Globus pallidus (tissue), 1 donor: ENCODE results near the gene CFL2.
"Not testable (repeated sequence)": the region's sequence is repeated elsewhere in the genome, so short reads cannot be mapped to it uniquely, and the experiment has no call there.

Source experiments
- DNase-seq: peaks from one replicate; pipeline ENCODE4 v3.0.0-alpha.2; 2015; ENCODE audit warnings: low spot score

The CFL2 gene

GRCh38 chr14:34714320-34715126 lies at the start of gene CFL2:
Gene CFL2, minus strand, starts transcription at chr14:34714593. Its CDS starts 53 bp downstream, at chr14:34714540.
- peak; percentile 95 for DNase-seq

GRCh38 chr14:34755215-34755614 lies 40.8 kb upstream of the CFL2 start:
- DNase-seq: no peak

GRCh38 chr14:34754687-34755086 lies 40.3 kb upstream of the CFL2 start:
- DNase-seq: no peak

GRCh38 chr14:34750670-34751069 lies 36.3 kb upstream of the CFL2 start:
- DNase-seq: no peak

- DNase-seq: no peak
Observed at GRCh38 chr14:34750233-34750632, 35.8 kb upstream of the CFL2 start.

GRCh38 chr14:34749408-34749807 lies 35.0 kb upstream of the CFL2 start:
- DNase-seq: no peak

GRCh38 chr14:34742270-34743115 lies 28.1 kb upstream of the CFL2 start:
- no peak for DNase-seq

GRCh38 chr14:34741840-34742239 lies 27.4 kb upstream of the CFL2 start:
- no peak for DNase-seq

GRCh38 chr14:34740139-34740538 lies 25.7 kb upstream of the CFL2 start:
- DNase-seq: not testable (repeated sequence)

GRCh38 chr14:34737079-34737478 lies 22.7 kb upstream of the CFL2 start:
- DNase-seq: not testable (repeated sequence)

- no peak for DNase-seq
Observed at GRCh38 chr14:34733245-34733644, 18.9 kb upstream of the CFL2 start.

- DNase-seq: no peak
Observed at GRCh38 chr14:34732802-34733201, 18.4 kb upstream of the CFL2 start.

GRCh38 chr14:34723867-34724266 lies 9.5 kb upstream of the CFL2 start:
- DNase-seq: no peak

- peak; percentile 82 for DNase-seq
Observed at GRCh38 chr14:34722723-34723545, 8.5 kb upstream of the CFL2 start.

GRCh38 chr14:34721129-34721528 lies 6.7 kb upstream of the CFL2 start:
- DNase-seq: no peak

- DNase-seq: no peak
Observed at GRCh38 chr14:34718750-34719304, 4.4 kb upstream of the CFL2 start.

- DNase-seq: peak; percentile 57
Observed at GRCh38 chr14:34715127-34715863, 902 bp upstream of the CFL2 start.

GRCh38 chr14:34713681-34714319 lies 593 bp downstream of the CFL2 start:
- DNase-seq: peak; percentile 63

GRCh38 chr14:34713122-34713680 lies 1.2 kb downstream of the CFL2 start:
- DNase-seq: peak; percentile 51
